Left colon (tissue), 2 donors: ENCODE results near the gene LYSMD2. TPM values are rescaled to one million over a fixed set of nuclear protein-coding genes. Genes with fewer than 3 reads are reported as not detected.
A peak's percentile ranks its signal among the peaks of the same experiment; 100 is the strongest.

Source experiments
- ATAC-seq: fragments of 200-7000 bp; cut with Tn5 transposase; one replicate; pipeline ENCODE4 v1.9.1; 2020; ENCODE audit warnings: mild to moderate bottlenecking, moderate library complexity
- DNase-seq, 2 donors: peaks; one replicate each; pipeline ENCODE4 v3.0.0-alpha.2; 2020
- intact Hi-C, 2 donors: fragments of 100-400 bp; cut with DNase I in 1 of 2; cut with micrococcal nuclease in 1 of 2; formaldehyde crosslinking; loops; one replicate each; pipeline versions ENCODE4 v1.11.2 to v1.14.0; 2022; cut with DNase I, micrococcal nuclease
- total RNA-seq, 2 donors: library from RNA; stranded (reverse); fragmentation: NEBNext Ultra II Directional; extraction: Animal tissue kit (Norgen Biotek cat#: 25700); gene quantifications; one replicate each; pipeline ENCODE4 v1.2.1, GENCODE V29; 2021
- donor health status: DM: no; HTN: no; CAD: no.
- donor health status: DM: yes; HTN: yes; CAD: no.

LYSMD2 gene
- total RNA-seq, 2 donors from 2014 or later = 6.6 to 7.3 TPM

GRCh38 chr15:51756482-51756881 lies 19.0 kb upstream of the LYSMD2 start:
- no peak for ATAC-seq
- intact Hi-C loops = no loop called here
- DNase-seq = no peak

GRCh38 chr15:51755790-51756189 lies 18.3 kb upstream of the LYSMD2 start:
- no peak for ATAC-seq
- DNase-seq = no peak
- intact Hi-C loops = no loop called here

DNA sequence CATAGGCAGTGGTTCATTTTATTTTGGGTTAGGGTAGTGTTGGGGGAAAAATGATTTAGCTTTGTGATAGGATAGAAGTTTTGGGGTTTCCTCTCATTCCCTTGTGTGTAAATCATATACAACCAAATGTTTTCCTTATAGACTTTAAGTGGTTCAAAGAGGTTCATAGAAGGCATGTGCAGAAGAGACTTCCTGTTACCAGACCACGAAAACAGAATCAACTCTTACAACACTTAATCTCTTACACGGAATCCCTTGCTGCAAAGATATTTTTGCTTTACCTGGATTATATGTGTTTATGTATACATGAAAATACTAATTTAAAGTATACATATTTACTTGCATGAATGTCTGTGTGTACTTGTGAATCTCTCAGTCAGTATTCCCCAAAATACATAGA lies 16.8 kb upstream of the LYSMD2 start:
- intact Hi-C loops = no loop called here
- DNase-seq (no peak), ATAC-seq (no peak)

GRCh38 chr15:51752888-51753287 lies 15.4 kb upstream of the LYSMD2 start:
- DNase-seq (no peak), ATAC-seq (no peak)
- intact Hi-C loops = no loop called here

DNA sequence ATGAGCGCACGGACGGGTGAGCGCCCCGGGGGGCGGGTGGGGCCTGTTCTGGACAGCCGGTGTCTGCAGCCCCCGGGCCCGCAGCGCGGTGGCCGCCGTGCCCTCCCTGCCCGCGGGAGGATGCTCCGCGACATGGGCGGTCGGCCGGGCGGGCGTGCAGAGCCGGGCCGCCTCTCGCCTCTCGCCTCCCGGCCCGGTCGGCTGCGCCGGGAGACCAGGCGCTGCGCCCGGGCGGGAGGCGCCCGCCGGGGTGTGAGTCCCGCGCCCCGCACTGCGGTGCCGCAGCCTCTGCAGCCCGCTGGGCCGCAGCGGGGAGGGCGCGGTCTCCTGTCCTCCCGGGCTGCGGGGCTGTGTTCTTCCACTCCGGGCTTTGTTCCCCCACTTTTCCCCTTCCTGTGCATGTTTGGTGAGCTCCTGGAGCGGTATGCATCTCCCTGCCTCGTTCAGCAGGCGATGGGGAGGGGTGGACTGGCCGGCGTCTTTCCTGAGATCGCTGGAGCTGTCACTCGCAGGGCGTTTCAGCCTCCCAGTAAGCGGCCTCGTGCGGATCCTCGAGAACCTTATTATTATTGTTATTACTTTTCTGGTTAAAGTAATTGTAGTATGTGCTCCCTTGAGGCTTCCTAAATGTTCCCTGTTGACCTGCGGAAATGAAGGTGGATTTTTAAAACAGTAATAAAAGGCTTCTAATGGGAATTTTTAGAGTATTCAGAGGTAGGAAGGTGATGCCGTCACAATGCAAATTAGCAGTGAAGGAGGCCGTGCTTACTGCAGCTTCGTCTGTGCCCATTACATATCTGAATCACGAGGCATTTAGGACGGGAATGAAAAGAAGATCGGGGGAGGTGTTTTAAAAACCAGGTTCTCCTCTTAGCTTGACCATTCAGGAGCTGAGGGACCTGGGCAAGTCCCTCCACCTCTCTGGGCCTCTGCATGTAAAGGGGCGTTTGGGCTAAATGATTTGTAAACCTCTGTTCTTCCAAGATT lies 14.5 kb upstream of the LYSMD2 start:
- ATAC-seq = peak; percentile 44
- peak in 1 of 2 donors; percentile 52 for DNase-seq
- intact Hi-C loops = no loop called here

DNA sequence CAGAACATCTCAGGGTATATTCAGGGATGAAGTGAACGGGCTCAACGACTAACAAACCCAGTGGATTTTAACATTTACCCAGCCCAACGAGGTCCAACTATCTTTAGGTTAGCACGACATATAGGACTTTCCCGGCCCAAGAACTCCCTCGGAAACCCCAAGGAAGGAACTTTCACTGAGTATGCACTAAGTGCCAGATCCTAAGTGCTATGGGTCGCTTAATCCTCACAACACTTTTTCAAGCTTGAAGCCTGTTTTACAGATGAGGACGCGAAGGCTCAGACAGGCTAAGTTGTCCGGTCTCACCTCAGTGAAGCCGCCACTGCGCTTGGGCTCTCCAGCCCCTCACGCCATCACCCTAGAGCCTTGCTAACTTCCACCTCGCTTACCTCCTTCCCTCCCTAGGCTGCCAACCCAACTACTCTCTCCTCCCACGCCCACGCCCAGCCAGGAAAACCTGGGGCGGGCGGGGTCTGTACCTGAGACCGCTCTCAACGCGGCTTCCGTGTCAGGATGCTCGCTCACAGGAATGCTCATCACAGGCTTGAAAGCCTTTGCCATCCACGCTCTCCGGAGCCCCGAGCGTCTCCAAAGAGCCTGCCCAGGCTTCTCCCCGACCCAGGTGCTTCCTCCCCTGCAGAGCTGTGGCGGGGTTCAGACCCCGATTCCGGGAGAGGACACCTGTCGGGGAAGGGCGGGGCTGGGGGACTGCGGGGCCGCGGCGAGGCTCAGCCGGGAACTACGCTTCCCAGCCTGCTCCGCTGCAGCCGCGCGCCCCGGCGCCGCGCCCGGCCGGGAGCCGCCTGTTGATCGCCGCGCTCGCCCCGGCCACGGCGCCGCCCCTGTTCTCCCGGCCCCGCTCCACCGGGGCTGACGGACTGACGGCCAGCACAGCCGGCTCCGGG lies 13.6 kb upstream of the LYSMD2 start, which contains the start of gene TMOD2:
Gene TMOD2, plus strand, starts transcription at position 806 of the 905 bp plus-strand sequence. CDS start 14,845 bp downstream, outside the sequence.
- intact Hi-C loops = no loop called here
- ATAC-seq = peak; percentile 94
- DNase-seq = peak; percentile 43 to 66

- no peak for DNase-seq
- intact Hi-C loops = no loop called here
Observed at GRCh38 chr15:51750186-51750585, 12.7 kb upstream of the LYSMD2 start.

GRCh38 chr15:51749307-51749706 lies 11.9 kb upstream of the LYSMD2 start:
- intact Hi-C loops = no loop called here
- DNase-seq = no peak
- ATAC-seq = no peak

More at GRCh38 chr15:51750186-51750585, 12.7 kb upstream of the LYSMD2 start:
- no peak for ATAC-seq

DNA sequence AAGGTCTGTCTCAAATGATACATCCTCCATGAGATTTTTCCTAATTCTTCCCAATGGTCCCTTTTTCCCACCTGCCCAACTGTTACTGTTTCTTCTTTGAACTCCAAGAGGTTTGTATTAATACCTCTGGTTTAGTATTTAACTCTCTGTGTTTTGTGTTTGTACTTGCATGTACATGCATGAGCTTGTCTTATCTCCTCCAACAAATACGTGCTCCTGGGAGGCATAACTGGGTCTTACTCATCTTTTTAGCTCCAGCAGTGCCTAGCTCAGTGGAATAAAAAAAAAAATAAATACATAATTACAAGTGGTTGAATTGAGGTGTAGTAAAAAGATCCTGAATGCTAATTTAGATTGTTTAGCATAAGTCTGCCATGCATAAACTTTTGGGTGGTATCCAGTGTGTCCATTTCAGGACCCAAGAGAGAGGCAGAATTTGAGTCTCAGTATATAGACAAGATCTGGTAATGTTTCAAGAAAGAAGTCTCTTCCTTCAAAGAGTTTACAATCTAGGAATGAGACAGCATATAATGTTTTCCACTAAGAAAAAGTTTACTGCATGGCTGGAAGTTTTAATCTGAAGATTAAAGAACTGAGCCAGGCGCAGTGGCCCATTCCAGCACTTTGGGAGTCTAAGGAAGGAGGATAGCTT lies 1.7 kb upstream of the LYSMD2 start:
- no peak for DNase-seq
- no peak for ATAC-seq
- intact Hi-C loops = no loop called here

DNA sequence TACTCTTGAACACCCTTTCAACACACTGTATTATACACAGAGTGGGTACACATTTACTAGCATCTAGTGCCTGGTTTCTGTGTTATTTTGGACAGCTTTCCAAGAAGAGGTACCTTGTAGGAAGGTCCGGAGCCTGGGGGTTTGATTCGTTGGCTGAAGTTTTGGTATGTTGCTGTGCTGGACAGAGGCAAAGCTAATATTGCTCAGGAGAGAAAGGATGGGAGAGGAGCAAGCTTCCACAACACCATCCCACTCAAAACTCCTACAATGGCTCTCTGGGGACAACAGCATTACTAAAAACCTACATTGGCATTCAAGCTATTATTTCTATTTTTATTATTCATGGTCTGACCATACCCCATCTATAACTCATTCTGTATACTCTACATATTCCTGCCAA lies 1.1 kb upstream of the LYSMD2 start:
- no peak for DNase-seq
- ATAC-seq = no peak
- intact Hi-C loops = no loop called here

DNA sequence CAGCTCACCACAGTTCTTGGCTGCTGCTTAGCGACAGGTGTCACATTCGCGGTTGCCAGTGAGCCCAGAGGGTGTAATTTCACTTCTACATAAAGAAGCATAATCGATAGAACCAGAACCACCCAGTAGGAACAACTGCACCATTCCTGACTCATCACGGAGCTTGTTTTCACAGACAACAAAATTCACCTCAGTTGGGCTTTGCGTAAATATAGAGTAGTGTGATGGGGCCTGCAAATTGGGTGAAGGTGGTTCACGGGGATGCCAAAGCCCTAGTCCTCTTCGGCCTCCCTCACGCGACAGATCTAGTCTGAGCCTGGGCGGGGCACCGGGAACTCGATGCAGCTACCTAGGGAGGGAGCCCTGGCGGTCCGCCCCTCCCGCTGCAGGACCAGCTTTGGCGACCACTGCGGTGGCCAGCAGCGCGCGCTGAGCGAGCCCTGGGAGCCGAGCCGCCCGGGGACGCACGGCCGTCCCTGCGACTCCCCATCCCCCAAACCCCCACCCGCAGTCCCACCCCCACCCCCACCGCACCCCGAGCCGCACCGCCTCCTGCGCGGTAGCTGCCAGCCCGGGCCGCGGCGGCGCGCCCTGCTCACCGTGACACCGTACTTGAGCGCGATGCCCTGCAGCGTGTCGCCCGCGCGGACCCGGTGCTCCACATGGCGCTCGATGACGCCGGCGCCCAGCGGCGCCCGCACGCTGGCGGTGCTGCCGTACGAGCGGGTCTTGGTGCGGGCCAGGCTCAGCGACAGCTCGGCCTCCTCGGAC lies 519 bp downstream of the LYSMD2 start:
- DNase-seq (peak; percentile 63 to 70), ATAC-seq (peak; percentile 74)
- intact Hi-C loops = no loop called here

DNA sequence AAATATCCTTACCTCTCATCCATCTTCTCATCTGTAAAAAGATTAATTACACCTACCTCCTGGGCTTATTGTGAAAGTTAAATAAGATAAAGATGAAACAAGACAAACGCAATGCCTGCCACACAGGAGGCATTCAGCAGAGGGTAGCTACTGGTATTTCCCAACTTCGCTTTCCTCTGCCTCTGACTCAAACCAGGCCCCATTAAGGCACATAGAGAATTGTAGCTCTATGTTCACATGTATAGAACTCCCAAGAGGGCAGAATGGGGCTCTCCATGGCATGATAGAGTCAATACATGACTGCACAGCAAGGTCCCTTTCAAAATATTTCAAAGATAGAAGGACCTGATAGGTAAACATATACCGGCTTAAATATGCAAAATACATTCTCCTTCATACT lies 1.4 kb downstream of the LYSMD2 start:
- intact Hi-C loops = no loop called here
- ATAC-seq = no peak
- no peak for DNase-seq

DNA sequence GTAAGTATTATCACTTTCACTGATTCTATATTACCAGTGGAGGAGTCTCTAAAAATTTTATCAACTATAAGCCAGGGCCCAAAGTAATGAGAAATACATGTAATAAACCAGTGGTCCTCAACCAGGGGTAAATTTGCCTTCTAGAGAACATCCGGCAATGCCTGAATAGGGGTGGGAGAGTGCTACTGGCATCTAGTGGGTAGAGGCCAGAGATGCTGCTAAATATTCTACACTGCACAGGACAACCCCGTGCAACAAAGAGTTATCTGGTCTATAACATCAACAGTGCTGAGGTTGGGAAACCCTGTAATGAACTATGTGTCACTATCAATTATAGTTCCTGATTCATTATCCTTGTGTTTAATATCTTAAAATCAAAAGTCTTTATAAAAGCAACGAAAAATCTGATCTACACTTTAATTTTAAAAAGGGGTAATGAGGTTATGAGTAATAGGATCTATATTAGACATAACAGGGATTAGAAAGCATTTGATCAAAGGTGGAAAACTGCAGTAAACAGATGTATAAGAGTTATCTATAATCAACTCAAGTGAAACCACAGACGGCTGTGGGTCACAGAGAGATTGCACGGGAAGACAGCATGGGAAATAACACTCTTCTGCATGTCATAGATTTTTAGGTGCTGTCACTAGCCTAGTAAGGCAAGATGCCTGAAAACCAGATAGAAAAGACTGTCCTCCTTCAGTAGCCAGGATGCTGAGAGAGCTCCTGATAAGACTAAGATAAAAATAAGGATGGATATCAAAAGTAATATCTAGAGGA lies 2.0 kb downstream of the LYSMD2 start:
- no peak for DNase-seq
- intact Hi-C loops = no loop called here
- no peak for ATAC-seq

- no peak for ATAC-seq
- intact Hi-C loops = no loop called here
- DNase-seq = no peak
Observed at GRCh38 chr15:51732646-51733045, 4.8 kb downstream of the LYSMD2 start.

GRCh38 chr15:51731549-51732267 lies 5.7 kb downstream of the LYSMD2 start:
- intact Hi-C loops = no loop called here
- DNase-seq (peak in 1 of 2 donors; percentile 27), ATAC-seq (peak; percentile 95)

DNA sequence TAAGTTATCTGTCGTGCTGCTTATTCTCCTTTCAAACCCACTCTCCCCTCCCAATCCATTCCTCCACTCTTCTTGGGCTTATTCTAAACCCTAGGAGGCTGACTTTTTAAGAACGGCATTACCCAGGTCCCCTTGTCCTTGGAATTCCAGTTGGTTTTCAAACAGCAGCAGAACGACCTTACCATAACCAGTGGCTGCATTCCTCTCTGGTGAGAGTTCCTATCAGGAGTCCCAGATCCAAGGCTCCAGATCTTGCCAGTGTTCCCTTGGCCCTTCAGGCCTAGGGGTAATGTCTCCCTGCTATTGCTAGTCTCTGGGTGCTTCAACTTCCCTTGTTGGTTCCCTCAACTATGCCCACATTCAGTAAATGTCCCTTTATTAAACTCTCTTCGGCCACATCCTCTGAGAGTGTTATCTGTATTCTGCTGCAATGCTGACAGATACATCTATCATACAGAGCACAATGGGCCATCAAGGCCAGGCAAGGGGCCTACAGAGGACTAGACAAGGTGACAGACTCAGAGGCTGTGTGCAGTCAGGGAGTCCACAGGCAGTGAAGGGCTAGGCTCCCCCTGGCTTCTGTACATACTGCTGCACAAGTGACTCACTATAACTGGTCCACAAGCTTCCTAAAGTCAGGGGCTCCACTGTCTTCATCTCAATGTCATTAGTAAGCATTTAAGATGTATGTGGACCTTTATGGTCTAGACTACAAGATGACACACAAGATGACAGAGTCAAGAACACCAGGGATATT lies 10.1 kb downstream of the LYSMD2 start:
- ATAC-seq (no peak), DNase-seq (no peak)
- intact Hi-C loops = no loop called here
